ENCODE results near the gene NBAS. TPM values are rescaled to one million over a fixed set of nuclear protein-coding genes. Genes with fewer than 3 reads are reported as not detected.
"Not testable (repeated sequence)": the region's sequence is repeated elsewhere in the genome, so short reads cannot be mapped to it uniquely, and the experiment has no call there.

Gene NBAS
- total and polyA plus RNA-seq, 12 donors, result 26.4 to 79.1 (median 56.3) TPM

DNA sequence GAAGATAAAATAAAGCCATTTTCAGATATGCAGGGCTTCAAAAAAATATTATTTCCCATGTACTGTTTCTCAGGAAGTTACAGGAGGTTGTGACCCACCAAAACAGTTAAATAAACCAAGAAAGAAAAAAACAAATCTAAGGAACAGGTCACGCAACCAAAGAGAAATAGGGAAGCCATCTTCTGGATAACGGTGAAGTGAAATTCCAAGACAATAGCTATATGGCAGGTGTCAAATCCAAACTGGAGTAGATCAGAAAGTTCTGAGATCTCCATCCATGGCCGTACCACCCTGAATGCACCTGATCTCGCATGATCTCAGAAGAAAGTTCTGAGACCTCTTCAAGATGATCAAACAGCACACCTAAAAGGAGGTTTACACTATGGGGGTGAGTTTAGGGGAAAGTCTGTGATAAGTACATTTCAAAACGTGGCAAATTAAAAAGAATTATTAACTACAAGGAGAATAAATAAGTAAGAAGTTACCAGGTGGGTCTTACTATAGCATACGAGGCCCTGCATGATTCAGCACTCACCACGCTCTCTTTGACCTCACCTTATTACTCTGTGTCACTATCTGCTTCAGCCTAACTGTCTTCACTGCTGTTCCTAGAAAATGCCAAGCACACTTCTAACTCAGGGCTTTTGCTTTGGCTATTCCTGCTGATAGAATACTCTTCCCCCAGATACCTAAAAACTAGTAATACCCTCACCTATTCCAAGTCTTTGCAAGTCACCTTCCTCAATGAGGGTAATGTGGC, 29.9 kb downstream of the NBAS start:
- no peak overlapping the region for H3K4me3 ChIP-seq
- H3K27me3 ChIP-seq, result no peaks in the 10 kb centered on the region
- 93 to 94% methylated on average over 7 of the region's 7 CpGs for WGBS, 2 donors
- H3K36me3 ChIP-seq, result peaks cover 0 to 81% (median 9%) of the 10 kb centered on the region in 9 donors
- H3K4me1 ChIP-seq, result no peaks in the 10 kb centered on the region
- intact Hi-C loops (cut with DNase I), result no loop called here
- no peaks in the 10 kb centered on the region for H3K9me3 ChIP-seq
- H3K27ac ChIP-seq, result no peak overlapping the region
- no peak for TF ChIP-seq CTCF (IDR thresholded peaks at IDR 0.05)
- DNase-seq (no peak), ATAC-seq (no peak)

GRCh38 chr2:15527074-15527739, 33.9 kb downstream of the NBAS start:
- intact Hi-C loops (cut with DNase I), result no loop called here
- peaks cover 0 to 78% (median 4%) of the 10 kb centered on the region in 9 donors for H3K36me3 ChIP-seq
- ATAC-seq, result no peak
- H3K9me3 ChIP-seq, result no peaks in the 10 kb centered on the region
- no peak for TF ChIP-seq CTCF (IDR thresholded peaks at IDR 0.05)
- H3K4me1 ChIP-seq, result no peaks in the 10 kb centered on the region
- DNase-seq, result no peak
- WGBS, 2 donors, result 90 to 95% methylated on average over 6 of the region's 6 CpGs
- H3K27me3 ChIP-seq, result no peaks in the 10 kb centered on the region
- no peak overlapping the region for H3K27ac ChIP-seq
- no peak overlapping the region for H3K4me3 ChIP-seq

- Histone ChIP-seq H3K27me3 (no peaks in the 10 kb centered on the region), H3K36me3 (peaks cover 0 to 71% (median 4%) of the 10 kb centered on the region in 9 donors), H3K4me3 (no peak overlapping the region), H3K9me3 (no peaks in the 10 kb centered on the region), H3K27ac (no peak overlapping the region), H3K4me1 (no peaks in the 10 kb centered on the region)
- no peak for TF ChIP-seq CTCF (IDR thresholded peaks at IDR 0.05)
- intact Hi-C loops (cut with DNase I), result no loop called here
- no peak for DNase-seq
- no peak for ATAC-seq
- WGBS, 2 donors, result 70 to 74% methylated on average over 2 of the region's 2 CpGs
These were observed 39.4 kb downstream of the NBAS start for GRCh38 chr2:15521641-15522181.

DNA sequence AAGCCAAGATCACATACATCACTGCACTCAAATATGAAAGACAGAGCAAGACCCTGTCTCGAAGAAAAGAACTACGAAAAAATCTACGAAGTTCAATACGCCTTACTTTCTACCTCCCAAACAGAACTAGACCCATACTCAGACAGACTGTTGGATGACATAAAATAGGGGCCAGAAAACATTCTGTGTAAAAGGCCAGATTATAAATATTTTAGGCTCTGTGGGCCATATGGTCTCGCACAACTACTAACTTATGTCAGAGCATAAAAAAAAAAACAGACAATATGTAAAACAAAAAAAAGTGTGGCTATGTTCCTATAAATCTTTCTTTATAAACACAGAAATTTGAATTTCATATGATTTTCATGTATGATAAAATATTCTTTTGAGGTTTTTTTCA, 40.8 kb downstream of the NBAS start:
- no peak for DNase-seq
- H3K4me3 ChIP-seq, result no peak overlapping the region
- H3K4me1 ChIP-seq, result no peaks in the 10 kb centered on the region
- TF ChIP-seq CTCF (IDR thresholded peaks at IDR 0.05), result no peak
- ATAC-seq, result no peak
- WGBS, 2 donors, result 97 to 99% methylated on average over 5 of the region's 5 CpGs
- peaks cover 0 to 57% (median 4%) of the 10 kb centered on the region in 9 donors for H3K36me3 ChIP-seq
- H3K27ac ChIP-seq, result no peak overlapping the region
- intact Hi-C loops (cut with DNase I), result no loop called here
- no peaks in the 10 kb centered on the region for H3K9me3 ChIP-seq
- no peaks in the 10 kb centered on the region for H3K27me3 ChIP-seq

DNA sequence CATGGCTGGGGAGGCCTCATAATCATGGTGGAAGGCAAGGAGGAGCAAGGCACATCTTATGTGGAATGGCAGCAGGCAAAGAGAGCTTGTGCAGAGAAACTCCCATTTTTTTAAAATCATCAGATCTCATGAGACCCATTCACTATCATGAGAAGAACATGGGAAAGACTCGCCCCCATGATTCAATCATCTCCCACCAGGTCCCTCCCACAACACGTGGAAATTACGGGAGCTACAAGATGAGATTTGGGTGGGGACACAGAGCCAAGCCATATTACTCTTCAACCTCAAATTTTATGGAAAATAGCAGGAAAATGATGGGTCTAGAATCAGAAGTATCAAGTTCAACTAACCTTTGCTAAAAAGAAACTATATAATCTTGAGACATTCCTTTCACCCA, 42.4 kb downstream of the NBAS start:
- H3K27me3 ChIP-seq; ATAC-seq; H3K9me3 ChIP-seq; H3K4me1 ChIP-seq; intact Hi-C loops (cut with DNase I); H3K27ac ChIP-seq; DNase-seq; H3K4me3 ChIP-seq: not testable (repeated sequence)
- peaks cover 0 to 52% (median 0%) of the 10 kb centered on the region in 9 donors for H3K36me3 ChIP-seq
- WGBS, 2 donors, result 93 to 96% methylated on average over 3 of the region's 3 CpGs

Measured in heart right ventricle (tissue), 16 donors.